Fibroblast of skin of back (primary cell): ENCODE results near the gene KLHL22.
"Not testable (repeated sequence)": the region's sequence is repeated elsewhere in the genome, so short reads cannot be mapped to it uniquely, and the experiment has no call there.

Experiments used
- DNase-seq: peaks from one replicate; pipeline ENCODE4 v3.0.0-alpha.2; 2013

KLHL22 gene

GRCh38 chr22:20415699-20416098, 79.9 kb downstream of the KLHL22 start:
- DNase-seq: not testable (repeated sequence)

DNA sequence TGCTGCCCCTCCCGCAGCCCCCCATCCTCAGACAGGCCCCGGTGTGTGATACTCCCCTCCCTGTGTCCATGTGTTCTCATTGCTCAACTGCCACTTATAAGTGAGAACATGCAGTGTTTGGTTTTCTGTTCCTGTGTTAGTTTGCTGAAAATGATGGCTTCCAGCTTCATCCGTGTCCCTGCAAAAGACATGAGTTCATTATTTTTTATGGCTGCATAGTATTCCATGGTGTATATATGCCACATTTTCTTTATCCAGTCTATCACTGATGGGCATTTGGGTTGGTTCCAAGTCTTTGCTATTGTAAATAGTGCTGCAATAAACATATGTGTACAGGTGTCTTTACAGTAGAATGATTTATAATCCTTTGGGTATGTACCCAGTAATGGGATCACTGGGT, 80.4 kb downstream of the KLHL22 start:
- not testable (repeated sequence) for DNase-seq

DNA sequence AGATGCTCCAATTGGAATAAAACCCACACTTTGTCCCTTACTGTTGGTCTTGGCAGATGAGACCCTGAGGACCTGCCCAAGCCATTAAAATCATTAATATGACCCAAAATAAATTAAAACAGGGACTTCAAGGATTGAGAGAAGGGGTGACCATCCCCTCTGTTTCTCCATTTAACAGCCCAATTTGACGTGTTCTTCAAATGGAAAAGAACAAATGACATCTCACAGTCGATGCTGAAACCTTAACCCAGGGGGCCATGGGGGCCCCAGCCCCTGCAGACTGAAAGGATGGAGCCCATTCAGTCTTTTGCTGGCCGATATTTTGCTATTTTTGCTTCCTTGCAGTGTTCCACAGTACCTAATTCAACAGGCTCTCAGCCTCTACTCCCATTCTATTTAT, 81.1 kb downstream of the KLHL22 start:
- DNase-seq: no peak

DNA sequence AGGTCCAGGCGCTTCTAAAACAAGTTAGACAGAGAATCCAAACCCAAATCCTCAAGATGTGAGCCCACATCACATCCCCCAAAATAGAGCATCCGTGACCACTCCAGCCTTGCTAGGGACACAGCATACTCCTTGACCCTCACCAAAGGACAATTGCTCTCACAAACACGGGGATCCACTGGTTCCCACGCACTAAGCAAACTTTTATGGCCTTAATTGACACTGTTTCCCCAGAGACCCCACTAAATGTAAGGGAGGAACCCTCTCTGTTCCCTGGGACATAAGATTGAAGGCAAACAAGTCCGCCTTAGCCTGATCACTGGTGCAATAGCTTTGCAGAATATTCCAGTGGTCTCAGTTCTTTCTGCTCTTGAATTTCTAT, 81.5 kb downstream of the KLHL22 start:
- DNase-seq: no peak

- no peak for DNase-seq
These were observed 82.2 kb downstream of the KLHL22 start for GRCh38 chr22:20413217-20414058.

DNA sequence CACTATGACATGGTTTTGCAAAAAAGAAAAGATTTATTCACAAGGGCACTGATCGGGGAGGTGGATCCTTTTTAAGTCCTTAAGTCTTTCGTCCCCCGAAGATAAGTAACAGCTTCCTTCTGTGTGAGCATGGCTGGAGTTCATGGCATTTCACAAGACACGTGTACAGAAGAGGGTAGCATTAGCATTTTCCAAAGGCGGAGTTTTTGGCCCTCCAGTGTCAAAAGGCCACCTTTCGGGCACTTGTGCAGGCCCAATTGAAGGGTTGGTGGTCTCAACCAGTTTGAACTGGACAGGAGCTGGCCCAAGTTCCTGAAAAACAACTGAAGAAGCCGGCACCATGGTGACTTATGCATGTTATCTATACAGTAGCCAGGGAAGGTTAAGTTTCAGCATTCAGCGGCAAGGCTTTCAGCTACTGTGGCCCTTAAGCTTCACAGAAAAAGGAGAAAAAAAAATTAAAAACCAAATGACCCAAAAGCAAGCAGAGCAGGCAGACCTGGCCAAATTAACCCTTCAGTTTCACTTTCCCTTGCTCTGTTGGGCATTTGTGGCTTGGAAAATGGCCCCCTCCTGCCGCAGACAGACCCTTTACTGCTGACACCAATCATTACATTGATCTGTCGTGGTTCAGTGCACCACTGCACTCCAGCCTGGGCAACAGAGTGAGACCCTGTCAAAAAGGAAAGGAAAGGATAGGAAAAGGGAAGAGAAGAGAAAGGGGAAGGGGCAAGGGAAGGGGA, 83.0 kb downstream of the KLHL22 start:
- no peak for DNase-seq

DNA sequence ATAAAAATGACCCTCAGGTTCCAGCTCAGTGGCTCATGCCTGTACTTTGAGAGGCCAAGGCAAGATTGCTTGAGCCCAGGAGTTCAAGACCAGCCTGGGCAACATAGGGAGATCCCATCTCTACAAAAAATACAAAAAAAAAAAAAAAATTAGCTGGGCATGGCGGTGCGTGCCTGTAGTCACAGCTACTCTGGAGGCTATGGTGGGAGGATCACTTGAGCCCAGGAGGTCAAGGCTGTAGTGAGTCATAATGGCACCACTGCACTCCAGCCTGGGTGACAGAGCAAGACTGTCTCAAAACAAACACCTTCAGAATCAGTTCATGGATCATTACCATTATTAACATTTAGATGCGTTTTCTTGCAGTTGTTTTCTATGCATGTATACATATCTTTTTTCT, 86.2 kb downstream of the KLHL22 start:
- DNase-seq: not testable (repeated sequence)

DNA sequence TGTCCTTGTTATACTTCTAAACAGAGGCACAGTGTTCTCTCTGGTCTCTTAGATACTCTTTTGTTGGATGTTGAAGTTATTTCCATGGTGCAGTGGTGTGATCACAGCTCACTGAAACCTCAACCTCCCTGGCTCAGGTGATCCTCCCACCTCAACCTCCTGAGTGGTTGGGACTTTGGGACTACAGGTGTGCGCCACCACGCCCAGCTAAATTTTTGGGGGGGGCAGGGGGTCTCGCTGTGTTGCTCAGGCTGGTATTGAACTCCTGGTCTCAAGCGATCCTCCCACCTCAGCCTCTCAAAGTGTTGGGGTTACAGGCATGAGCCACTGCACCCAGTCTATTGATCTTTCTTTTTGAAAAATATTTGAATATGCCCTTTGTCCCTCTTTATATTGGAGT, 86.7 kb downstream of the KLHL22 start:
- no peak for DNase-seq

- no peak for DNase-seq
These were observed 87.8 kb downstream of the KLHL22 start for GRCh38 chr22:20407829-20408228.

DNA sequence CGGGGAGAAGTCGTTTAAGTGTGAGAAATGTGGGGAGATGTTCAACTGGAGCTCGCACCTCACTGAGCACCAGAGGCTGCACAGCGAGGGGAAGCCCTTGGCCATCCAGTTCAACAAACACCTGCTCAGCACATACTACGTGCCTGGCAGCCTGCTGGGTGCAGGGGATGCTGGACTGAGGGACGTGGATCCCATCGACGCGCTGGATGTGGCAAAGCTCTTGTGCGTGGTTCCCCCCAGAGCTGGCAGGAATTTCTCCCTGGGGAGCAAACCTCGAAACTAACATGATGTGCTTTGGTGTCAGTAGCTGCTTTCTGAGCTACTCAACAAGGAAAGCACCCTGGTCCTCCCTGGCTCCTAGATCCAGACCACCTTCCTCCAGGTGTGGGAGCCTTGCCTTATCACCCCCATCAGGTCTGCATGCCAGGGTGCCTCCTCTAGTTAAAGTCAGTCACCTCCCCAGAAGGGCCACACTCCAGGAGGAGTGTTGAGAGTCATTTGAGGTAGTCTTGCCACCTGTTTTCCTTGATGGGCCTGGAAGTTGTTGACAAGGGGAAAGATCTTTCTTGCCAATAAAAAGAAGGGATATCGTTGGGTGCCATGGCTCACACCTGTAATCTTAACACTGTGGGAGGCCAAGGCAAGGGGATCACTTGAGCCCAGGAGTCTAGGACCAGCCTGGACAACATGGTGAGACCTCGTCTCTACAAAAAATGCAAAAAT, 88.7 kb downstream of the KLHL22 start:
- DNase-seq: no peak

DNA sequence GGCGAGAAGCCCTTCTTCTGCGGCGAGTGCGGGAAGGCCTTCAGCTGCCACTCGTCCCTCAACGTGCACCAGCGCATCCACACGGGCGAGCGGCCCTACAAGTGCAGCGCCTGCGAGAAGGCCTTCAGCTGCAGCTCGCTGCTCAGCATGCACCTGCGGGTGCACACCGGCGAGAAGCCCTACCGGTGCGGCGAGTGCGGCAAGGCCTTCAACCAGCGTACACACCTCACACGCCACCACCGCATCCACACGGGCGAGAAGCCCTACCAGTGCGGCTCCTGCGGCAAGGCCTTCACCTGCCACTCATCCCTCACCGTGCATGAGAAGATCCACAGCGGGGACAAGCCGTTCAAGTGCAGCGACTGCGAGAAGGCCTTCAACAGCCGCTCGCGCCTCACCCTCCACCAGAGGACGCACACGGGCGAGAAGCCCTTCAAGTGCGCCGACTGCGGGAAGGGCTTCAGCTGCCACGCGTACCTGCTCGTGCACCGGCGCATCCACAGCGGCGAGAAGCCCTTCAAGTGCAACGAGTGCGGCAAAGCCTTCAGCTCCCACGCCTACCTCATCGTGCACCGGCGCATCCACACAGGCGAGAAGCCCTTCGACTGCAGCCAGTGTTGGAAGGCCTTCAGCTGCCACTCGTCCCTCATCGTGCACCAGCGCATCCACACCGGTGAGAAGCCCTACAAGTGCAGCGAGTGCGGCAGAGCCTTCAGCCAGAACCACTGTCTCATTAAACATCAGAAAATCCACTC, 89.5 kb downstream of the KLHL22 start:
- no peak for DNase-seq

- no peak for DNase-seq
These were observed 90.2 kb downstream of the KLHL22 start for GRCh38 chr22:20405291-20405930.

DNA sequence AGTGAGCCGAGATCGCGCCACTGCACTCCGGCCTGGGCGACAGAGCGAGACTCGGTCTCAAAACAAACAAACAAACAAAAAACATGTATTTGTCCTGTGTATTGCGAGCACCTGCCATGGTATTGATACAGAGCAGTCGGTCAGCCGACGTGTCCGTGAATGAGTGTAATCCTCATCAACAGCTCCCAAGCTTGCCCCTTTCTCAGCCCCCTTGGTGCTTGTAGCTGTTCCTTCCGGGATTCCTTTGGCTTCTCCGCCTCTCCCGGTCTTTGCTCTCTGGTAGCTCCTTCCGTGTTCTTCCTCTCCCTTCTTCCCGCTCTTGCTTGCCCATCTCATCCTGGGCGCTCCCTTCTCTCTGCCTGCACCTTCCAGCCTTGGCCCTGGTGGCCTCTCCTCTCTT, 90.7 kb downstream of the KLHL22 start:
- DNase-seq: no peak

DNA sequence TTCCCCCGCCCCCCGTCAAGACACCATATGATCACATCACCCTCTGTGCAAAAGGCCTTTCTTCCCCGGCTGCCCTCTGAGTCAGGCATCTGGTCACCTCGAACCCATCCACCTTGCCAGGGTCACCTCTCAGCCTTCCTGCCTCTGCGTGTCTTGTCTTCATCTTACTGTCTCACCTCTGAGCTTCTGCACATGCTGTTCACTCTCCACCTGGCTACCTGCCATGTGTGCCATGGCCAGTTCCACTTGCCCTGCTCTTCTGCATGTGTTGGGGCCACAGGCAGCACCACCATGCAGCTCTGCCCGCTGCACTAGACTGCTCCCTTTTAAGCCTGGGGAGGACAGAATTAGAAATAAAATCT, 91.8 kb downstream of the KLHL22 start:
- DNase-seq: no peak

GRCh38 chr22:20402960-20403778, 92.4 kb downstream of the KLHL22 start:
- no peak for DNase-seq

- no peak for DNase-seq
These were observed 94.1 kb downstream of the KLHL22 start for GRCh38 chr22:20401376-20402014.

DNA sequence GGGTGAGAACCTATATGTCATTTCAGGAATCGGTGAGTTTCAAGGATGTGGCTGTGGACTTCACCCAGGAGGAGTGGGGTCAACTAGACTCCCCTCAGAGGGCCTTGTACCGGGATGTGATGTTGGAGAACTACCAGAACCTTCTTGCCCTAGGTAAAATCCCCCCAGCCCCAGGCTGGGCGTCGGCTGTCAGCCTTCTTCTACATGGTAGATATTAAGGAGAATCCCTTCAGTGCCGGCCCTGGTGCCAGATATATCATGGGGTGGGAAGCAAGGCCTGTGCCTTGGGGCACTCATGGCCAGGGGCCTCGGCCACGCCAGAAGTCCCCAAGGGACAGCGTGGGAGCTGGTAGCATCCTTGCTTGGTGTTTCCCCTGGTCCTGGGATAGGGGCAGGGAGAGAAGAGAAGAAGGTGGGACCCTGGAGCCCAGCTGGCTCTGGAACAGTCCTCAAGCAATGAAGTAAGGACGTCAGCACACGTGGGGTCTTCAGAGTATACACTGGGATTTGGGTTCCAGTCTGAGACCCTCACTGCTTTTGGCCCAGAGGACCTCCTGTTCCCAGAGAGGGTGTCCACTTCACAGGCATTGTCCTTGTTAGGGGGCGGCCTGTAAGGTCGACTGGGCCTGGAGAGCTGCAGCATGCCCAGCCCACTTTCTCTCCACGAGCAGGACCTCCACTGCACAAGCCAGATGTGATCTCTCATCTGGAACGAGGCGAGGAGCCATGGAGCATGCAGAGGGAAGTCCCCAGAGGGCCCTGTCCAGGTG, 94.8 kb downstream of the KLHL22 start:
- no peak for DNase-seq

DNA sequence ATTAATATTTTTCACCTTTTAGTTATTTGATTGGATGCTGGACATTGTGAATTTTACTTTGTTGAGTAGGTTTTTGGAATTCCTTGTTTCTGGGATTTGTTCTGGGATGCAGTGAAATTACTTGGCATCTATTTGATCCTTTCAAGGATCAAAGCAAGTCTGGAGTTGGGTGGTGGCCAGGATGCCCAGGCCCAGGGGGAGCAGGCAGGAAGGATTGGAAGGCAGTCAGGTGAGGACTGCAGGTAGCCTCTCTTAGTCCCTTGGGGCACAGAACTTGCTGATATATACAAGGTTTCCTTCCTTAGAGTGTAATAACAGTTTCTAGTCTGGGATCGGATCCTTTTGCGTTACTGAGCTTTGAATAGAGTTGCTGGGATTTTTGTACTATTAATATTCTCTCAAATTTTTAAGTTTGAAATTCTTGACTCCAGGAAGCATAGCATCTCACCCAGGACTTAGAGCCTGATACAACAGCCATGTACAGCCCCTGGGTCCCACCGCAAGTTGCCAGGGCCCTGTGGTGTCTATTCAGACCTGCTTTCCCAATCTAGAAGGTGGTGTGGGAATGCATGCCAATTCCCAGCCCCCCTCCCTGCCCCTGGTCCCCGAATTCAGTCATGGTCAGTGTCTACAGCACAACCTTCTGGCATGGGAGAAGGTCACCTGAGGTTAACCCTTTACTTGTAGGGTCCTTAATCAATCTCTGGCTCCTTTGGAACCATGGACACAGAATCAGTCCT, 95.6 kb downstream of the KLHL22 start:
- DNase-seq: no peak

DNA sequence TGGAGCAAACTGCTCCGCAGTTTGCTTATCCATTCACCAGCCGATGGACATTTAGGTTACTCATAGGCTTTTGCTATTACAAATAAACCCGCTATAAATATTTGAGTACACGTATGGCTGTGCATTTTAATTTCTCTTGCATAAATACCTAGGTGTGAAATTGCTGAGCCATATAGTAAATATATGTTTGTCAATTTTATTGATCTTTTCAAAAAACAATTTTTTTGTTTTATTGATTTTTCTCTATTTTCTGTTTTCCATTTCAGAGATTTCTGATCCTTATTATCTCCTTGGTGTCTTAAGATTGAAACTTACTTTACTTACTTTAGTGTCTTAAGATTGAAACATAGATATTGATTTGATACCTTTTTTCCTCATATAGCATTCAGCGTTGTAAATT, 97.2 kb downstream of the KLHL22 start:
- DNase-seq: no peak
